Panc1 (cell line): ENCODE results near the gene TEX54. TPM values are rescaled to one million over a fixed set of nuclear protein-coding genes. Genes with fewer than 3 reads are reported as not detected.

Source experiments
- ATAC-seq: fragments of 200-7000 bp; cut with Tn5 transposase; 2 replicates; pipeline ENCODE4 v1.9.1; 2020; ENCODE audit warnings: mild to moderate bottlenecking, moderate library complexity
- BruUV-seq: library from RNA; stranded (reverse); fragments of 400-500 nt; replicated peaks from 2 replicates; lab custom pipeline; 2021; lab: Mats Ljungman, UMichigan
- CTCF ChIA-PET: fragments of 300-600 bp; sonication (Branson Sonifier 250); formaldehyde crosslinking; loops from one replicate; lab custom pipeline; 2022; ENCODE audit warnings: antibody characterized with exemption; lab: Charles Lee
- POLR2A ChIA-PET: fragments of 300-600 bp; sonication (Branson Sonifier 250); formaldehyde crosslinking; loops from one replicate; lab custom pipeline; 2022; ENCODE audit warnings: antibody characterized with exemption; lab: Charles Lee
- DNase-seq: peaks from one replicate; pipeline ENCODE4 v3.0.0-alpha.2; 2010; ENCODE audit warnings: low read depth, low spot score
- H3K27ac ChIP-seq: 2 replicates; pipeline ENCODE4 v1.5.1; 2011; ENCODE audit warnings: mild to moderate bottlenecking, low read length, inconsistent platforms
- H3K27me3 ChIP-seq: fragments of 200-500 bp; sonication (Bioruptor generic); 2 replicates; pipeline ENCODE4 v1.6.0; 2014; ENCODE audit warnings: low read length, inconsistent platforms; ENCODE audit not compliant: control insufficient read depth, insufficient read depth
- H3K36me3 ChIP-seq: fragments of 200-500 bp; sonication (Bioruptor generic); 2 replicates; pipeline ENCODE4 v1.5.1; 2014; ENCODE audit warnings: inconsistent platforms, mild to moderate bottlenecking, low read length, moderate library complexity; ENCODE audit not compliant: control insufficient read depth, insufficient read depth
- H3K4me1 ChIP-seq: 2 replicates; pipeline ENCODE4 v1.5.1; 2011; ENCODE audit warnings: inconsistent platforms, mild to moderate bottlenecking, low read length, moderate library complexity; ENCODE audit not compliant: control insufficient read depth, insufficient read depth
- H3K4me3 ChIP-seq, 2 experiments: 2 replicates each; pipeline ENCODE4 v1.5.1; 2011 to 2012; ENCODE audit warnings: low read depth in 2 of 2, low read length in 2 of 2, mild to moderate bottlenecking in 2 of 2, inconsistent platforms in 1 of 2, moderate library complexity in 1 of 2
- H3K9me3 ChIP-seq: fragments of 200-500 bp; sonication (Bioruptor generic); 2 replicates; pipeline ENCODE4 v1.5.1; 2014; ENCODE audit warnings: low read depth, mild to moderate bottlenecking, inconsistent platforms, low read length, moderate library complexity; ENCODE audit not compliant: control insufficient read depth, insufficient read depth
- POLR2AphosphoS5 ChIP-seq: IDR thresholded peaks from 2 replicates; pipeline ENCODE4 v1.6.1; 2012; ENCODE audit warnings: mild to moderate bottlenecking, low read depth, low read length, moderate library complexity
- REST ChIP-seq, 2 experiments: IDR thresholded peaks; 2 replicates each; pipeline ENCODE4 v1.6.1; 2011 to 2012; ENCODE audit warnings: low read depth in 2 of 2, control low read depth in 1 of 2, low read length in 1 of 2, mild to moderate bottlenecking in 1 of 2, moderate library complexity in 1 of 2; ENCODE audit not compliant: insufficient read depth in 1 of 2
- SIN3A ChIP-seq: IDR thresholded peaks from 2 replicates; pipeline ENCODE4 v1.6.1; 2012; ENCODE audit warnings: low read depth, mild to moderate bottlenecking, low read length, moderate library complexity, borderline replicate concordance; ENCODE audit not compliant: insufficient read depth
- TCF7L2 ChIP-seq: IDR thresholded peaks from 2 replicates; pipeline ENCODE4 v1.6.1; 2011; ENCODE audit warnings: mild to moderate bottlenecking, low read depth, low read length, inconsistent platforms
- in situ Hi-C: cut with HindIII; loops from 2 replicates; pipeline ENCODE4 v1.10.0; 2016; ENCODE audit warnings: low sequenced_read_pairs, low pct_unique_long_range_greater_than_20kb
- intact Hi-C: fragments of 100-400 bp; cut with micrococcal nuclease; formaldehyde crosslinking; loops from one replicate; pipeline ENCODE4 v1.10.0; 2022; ENCODE audit not compliant: unreplicated experiment
- total RNA-seq: library from RNA; stranded (reverse); gene quantifications from one replicate; pipeline ENCODE4 v1.2.1, GENCODE V29; 2021; ENCODE audit not compliant: unreplicated experiment
- TF ChIP-seq, protein P1 (sequence below): fragments of 450-650 bp; IDR thresholded peaks from 2 replicates; pipeline ENCODE4 v1.5.1; 2017; ENCODE audit warnings: mild to moderate bottlenecking

Gene TEX54
- total RNA-seq, 1 experiment from 2014 or later, result not detected

GRCh38 chr11:62850911-62851806 is 18.5 kb upstream of the TEX54 start:
- DNase-seq (no peak), ATAC-seq (peak; percentile 27)
- no TSS peak for BruUV-seq
- no peaks in the 10 kb centered on the region for H3K27me3 ChIP-seq
- ChIA-PET POLR2A (interaction anchor here (0.6 to 3.5 kb wide), 6 partner anchors 10 to 883 kb away, joined by 3 to 19 read pairs (median 4); partner anchors contain the start of gene ZBTB3), CTCF (interaction anchor here (0.7 kb wide), 3 partner anchors 12 to 30 kb away, joined by 4 to 6 read pairs (median 4); partner anchors contain the start of gene SLC3A2)
- in situ Hi-C loops (no loop called here), intact Hi-C loops (no loop called here)
- peaks cover 27% of the 10 kb centered on the region for H3K4me1 ChIP-seq
- peaks cover 31% of the 10 kb centered on the region for H3K36me3 ChIP-seq
- no peak overlapping the region for H3K4me3 ChIP-seq
- no peaks in the 10 kb centered on the region for H3K9me3 ChIP-seq
- H3K27ac ChIP-seq, result peak overlapping the region; percentile 37; the same call in 1 of the 2 replicates
- peak in 1 of 2 experiments; percentile 31; a peak in 1 of 4 replicates for TF ChIP-seq REST (IDR thresholded peaks at IDR 0.05; ENCODE audit: insufficient read depth in 1 of 2, low read depth in 2 of 2, low read length in 1 of 2)
- TF ChIP-seq TCF7L2, result no peak
- peak; percentile 76; the same call in 1 of the 2 replicates for TF ChIP-seq SIN3A
- TF ChIP-seq, protein P1, sequence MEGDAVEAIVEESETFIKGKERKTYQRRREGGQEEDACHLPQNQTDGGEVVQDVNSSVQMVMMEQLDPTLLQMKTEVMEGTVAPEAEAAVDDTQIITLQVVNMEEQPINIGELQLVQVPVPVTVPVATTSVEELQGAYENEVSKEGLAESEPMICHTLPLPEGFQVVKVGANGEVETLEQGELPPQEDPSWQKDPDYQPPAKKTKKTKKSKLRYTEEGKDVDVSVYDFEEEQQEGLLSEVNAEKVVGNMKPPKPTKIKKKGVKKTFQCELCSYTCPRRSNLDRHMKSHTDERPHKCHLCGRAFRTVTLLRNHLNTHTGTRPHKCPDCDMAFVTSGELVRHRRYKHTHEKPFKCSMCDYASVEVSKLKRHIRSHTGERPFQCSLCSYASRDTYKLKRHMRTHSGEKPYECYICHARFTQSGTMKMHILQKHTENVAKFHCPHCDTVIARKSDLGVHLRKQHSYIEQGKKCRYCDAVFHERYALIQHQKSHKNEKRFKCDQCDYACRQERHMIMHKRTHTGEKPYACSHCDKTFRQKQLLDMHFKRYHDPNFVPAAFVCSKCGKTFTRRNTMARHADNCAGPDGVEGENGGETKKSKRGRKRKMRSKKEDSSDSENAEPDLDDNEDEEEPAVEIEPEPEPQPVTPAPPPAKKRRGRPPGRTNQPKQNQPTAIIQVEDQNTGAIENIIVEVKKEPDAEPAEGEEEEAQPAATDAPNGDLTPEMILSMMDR, result no peak
- 0 out of 2 replicates have a peak, but pooled peaks have one; percentile 74 for TF ChIP-seq POLR2AphosphoS5

DNA sequence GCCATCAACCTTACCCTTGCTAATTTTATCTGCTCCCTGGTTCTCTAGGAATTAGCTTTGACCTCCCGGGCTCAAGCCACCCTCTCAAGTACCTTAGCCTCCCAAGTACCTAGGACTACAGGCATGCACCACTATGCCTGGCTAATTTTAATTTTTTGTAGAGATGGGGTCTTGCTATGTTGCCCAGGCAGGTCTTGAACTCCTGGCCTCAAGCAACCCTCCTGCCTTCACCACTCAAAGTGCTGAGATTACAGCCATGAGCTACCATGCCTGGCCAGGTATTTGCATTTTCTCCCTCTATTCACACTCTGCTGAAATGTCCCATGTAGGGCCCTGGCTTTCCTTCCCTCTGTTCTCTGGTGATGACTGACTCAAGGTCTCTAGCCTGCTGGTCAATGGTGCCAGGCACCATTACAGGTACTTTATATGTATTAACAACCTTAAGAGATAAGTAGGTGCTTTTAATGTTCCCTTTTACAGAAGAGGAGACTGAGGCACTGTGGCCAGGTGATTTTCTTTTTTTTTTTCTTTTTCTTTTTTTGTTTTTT is 15.2 kb upstream of the TEX54 start:
- POLR2A ChIA-PET, result no interaction called here
- no peak for TF ChIP-seq SIN3A
- TF ChIP-seq REST (IDR thresholded peaks at IDR 0.05; ENCODE audit: insufficient read depth in 1 of 2, low read depth in 2 of 2, low read length in 1 of 2), result no peak
- TF ChIP-seq TCF7L2, result no peak
- TF ChIP-seq, protein P1, result no peak
- no peak for TF ChIP-seq POLR2AphosphoS5
- DNase-seq (no peak), ATAC-seq (no peak)
- Histone ChIP-seq H3K27me3 (no peaks in the 10 kb centered on the region), H3K4me3 (no peak overlapping the region), H3K27ac (no peak overlapping the region), H3K36me3 (peaks cover 7% of the 10 kb centered on the region), H3K4me1 (peaks cover 14% of the 10 kb centered on the region), H3K9me3 (no peaks in the 10 kb centered on the region)
- CTCF ChIA-PET, result interaction anchor here (0.6 kb wide), 1 partner anchor 18 kb away, joined by 4 read pairs; no protein-coding TSS in a partner anchor
- in situ Hi-C loops (no loop called here), intact Hi-C loops (no loop called here)
- no TSS peak for BruUV-seq
